HG03159 (cell line): Measurements from ENCODE around the gene DDR2.
"Not testable (repeated sequence)": the region's sequence is repeated elsewhere in the genome, so short reads cannot be mapped to it uniquely, and the experiment has no call there.

Source experiments
- ATAC-seq: cut with Tn5 transposase; IDR thresholded peaks from one replicate; pipeline ENCODE4 v1.9.1; 2021; ENCODE audit warnings: mild to moderate bottlenecking, moderate library complexity; ENCODE audit not compliant: unreplicated experiment

Gene DDR2

DNA sequence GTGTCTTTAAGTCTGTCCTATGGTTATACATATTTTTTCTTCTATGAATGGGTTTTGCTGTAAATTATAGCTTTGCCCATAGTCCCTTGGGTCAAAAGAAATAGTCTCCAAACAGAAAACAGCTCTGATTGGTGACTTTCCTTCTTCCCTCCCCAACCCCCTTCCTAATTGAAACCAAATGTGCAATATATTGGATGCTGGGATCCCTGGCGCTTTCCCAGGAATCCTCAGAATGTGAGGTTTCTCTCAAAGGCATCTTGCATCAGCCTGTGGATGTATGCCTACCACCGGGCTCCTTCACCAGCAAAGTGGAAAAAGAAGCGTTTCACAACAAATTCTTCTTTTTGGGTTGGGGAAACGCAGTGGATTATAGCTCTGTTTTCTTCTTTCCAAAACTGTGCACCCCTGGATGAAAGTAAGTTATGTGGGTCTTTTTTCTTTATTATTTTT, at the start of gene DDR2:
TSS of gene DDR2 (plus strand) at position 248 of the 450 bp plus-strand sequence. CDS start 86,600 bp downstream, outside the sequence.
- no peak for ATAC-seq

GRCh38 chr1:162582901-162583300, 49.4 kb upstream of the DDR2 start:
- not testable (repeated sequence) for ATAC-seq

DNA sequence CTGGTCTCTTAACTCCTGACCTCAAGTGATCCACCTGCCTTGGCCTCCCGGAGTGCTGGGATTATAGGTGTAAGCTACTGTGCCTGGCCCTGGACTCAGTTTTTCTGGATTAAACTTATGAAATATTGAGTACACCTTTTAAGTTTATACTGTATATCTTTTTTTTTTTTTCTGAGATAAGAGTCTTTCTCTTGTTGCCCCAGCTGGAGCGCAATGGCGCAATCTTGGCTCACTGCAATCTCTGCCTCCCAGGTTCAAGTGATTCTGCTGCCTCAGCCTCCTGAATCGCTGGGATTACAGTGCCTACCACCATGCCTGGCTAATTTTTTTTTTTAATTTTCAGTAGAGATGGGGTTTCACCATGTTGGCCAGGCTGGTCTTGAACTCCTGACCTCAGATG, 47.2 kb upstream of the DDR2 start:
- ATAC-seq, result not testable (repeated sequence)

DNA sequence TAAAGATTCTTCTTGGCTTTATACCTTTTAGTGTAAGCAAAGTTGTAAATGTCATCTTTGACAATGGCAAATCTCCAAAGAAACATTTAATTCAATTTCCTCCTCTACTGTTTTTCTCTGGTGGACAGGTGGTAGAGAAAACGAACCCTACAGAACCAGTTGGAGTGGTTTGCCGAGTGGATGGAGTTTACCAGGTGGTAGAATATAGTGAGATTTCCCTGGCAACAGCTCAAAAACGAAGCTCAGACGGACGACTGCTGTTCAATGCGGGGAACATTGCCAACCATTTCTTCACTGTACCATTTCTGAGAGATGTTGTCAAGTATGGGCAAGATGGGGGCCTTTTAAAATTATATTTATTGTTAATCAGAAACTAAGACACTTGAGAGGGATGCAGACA, 44.9 kb upstream of the DDR2 start:
- ATAC-seq, result no peak

- ATAC-seq, result no peak
Observed at GRCh38 chr1:162587761-162588260, 44.5 kb upstream of the DDR2 start.

- no peak for ATAC-seq
Observed at GRCh38 chr1:162590101-162590500, 42.2 kb upstream of the DDR2 start.

DNA sequence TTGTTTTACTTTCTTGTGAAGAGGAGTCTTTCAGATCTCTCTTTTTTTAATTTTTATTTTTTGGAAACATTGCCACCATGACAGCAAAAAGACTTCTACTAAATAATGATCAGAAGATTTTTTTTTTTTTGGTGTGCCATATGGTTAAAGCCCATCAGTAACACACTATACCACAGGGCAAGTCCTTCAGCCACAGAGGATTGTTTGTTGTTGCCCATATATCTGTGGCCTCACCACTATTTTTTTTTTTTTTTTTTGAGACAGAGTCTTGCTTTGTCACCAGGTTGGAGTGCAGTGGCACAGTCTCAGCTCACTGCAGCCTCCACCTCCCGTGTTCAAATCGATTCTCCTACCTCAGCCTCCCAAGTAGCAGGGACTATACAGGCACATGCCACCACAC, 41.6 kb upstream of the DDR2 start:
- ATAC-seq, result no peak

DNA sequence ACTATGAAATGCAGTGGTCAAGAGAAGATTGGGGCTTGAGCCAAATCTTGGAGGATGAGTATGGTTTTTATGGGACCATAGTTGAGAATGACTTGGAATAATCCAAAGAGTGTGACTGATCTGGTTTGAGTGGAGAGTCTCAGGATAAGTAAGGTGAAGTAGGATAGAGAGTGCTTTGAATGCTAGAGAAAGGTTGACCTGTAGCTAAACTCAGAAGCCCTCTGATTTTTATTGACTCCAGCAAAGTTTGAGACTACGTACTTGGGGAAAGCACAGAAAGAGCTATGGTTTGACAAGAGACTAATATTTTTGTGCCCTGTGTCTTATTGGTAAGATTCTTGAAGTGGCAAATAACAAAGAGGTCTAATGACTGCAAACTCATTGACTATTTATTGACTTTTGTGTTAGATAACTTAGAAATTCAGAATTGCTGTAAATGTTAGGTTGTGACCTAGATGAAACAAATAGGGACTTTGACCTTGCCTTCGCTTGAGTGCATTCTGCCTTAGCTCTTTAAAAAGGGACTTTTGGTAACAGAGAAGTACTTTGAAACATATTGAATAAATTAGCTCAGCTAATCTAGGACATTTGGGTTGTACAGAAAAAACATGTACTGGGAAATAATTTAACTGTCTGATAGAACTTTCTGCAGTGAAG, 35.6 kb upstream of the DDR2 start:
- no peak for ATAC-seq

- ATAC-seq, result no peak
Observed at GRCh38 chr1:162599451-162599850, 32.8 kb upstream of the DDR2 start.

DNA sequence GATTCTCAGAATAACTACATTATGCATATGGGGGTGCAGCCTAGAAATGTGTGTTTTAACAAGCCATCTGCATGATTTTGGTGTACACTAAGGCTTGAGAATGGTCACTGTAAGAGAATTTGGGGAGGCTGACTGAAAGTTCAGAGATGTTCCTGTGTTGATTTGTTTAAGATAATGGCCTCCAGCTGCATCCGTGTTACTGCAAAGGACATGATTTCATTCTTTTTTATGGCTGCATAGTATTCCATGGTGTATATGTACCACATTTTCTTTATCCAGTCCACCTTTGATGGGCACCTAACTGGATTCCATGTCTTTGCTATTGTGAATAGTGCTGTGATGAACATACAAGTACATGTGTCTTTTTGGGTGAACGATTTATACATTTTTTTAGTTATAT, 29.1 kb upstream of the DDR2 start:
- not testable (repeated sequence) for ATAC-seq

DNA sequence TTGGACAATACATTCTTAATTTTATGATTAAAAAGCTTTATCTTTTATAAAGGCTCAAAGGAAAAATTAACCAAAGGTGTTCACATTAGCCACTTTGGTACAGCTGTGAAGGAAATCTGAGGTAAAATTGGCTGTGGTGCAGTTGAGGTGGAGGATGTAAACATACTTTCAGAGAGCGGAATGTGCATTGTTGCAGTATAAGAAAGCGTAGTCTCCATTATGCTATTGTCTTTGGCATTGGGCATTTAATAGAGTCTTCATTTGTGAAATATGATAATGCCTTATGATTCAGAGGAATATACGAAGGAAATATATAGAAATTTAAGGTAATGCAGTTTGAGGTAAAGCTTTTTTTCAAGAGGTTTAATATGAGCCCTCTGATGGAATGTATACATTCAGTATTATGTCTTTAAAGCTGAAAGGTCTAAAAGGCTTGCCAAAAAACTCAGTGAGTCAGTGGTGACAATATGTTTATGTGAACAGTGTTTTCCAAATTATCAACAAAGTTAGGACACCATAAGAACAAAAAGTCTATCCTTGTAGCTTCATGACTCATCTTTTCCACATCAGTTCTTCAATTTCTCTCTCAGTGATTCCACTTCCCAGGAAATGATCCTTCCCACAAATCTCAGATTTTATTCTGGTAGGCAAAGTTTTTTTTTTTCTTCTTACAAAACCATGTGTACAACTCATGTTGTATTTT, 26.9 kb upstream of the DDR2 start:
- no peak for ATAC-seq

- ATAC-seq, result no peak
Observed at GRCh38 chr1:162609306-162609705, 23.0 kb upstream of the DDR2 start.

DNA sequence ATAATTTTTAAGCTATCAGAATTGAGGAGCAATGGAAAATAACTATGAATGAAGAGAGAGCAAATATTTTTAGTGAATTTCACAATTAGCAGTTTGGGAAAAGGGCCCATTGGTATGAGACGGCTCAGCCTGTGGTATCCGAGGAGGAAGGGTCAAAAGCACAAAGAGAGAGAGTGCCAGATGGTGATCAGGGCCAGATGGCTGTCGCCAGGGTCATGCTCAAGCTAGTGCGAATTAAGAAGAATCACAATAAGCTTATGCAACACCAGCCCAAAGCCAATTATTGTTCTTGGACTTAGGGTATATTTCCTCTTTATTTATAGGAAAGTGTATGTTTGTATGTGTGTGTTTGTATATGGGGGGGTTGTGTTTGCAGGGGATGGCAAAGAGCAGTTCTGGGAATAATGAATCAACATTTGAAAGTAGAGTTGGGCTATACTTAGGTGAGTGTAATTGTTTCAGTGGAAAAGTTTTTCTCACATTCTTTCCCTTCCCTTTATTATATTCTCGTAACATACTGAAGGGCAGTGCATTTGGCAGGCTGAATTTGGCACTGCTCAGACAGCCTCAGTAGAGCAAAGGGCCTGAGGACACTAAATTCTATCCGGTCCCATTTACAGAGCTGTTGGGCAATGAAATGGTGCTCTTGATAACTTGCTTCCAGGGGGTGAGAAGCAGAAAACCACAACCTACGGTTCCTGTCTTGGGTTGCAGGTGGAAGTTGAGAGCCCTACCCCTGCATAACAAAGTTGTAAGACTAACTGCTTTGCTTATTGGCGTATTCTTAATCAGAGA, 19.5 kb upstream of the DDR2 start:
- ATAC-seq, result no peak

DNA sequence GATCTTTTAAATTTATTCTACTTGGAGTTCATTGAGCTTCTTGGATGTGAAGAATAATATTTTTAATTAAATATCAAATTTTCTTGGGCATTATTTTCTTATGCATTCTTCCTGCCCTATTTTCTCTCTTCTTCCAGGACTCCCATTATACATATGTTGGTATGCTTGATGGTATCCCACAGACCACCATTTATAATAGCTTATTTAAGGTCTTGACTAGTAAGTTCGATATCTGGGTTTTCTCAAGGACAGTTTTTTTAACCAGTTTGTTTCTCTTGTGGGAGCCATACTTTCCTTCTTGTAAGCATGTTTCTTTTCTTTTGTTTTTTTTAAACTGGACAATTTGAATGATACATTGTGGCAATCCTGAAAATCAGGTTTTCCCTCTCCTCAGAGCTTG, 15.4 kb upstream of the DDR2 start:
- ATAC-seq, result no peak

GRCh38 chr1:162617513-162617912, 14.8 kb upstream of the DDR2 start:
- ATAC-seq, result no peak

DNA sequence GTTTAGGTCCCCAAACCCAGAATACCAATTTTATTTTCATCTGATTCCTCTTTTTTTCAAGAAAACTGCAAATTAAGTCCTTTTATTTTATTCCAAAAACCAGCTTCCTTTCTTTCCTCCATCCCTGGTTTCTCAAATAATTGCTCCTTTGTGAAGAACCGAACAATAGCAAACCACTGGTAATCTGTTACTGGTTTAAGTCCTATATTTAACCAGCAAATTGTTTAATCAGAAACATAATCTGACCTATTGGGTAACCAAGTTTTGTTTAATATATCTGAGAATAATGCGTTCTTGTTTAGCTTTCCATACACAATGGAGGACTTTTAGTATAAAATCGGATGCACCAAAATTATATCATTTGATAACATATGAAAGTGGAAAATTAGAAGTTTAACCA, 13.2 kb upstream of the DDR2 start:
- ATAC-seq, result no peak

DNA sequence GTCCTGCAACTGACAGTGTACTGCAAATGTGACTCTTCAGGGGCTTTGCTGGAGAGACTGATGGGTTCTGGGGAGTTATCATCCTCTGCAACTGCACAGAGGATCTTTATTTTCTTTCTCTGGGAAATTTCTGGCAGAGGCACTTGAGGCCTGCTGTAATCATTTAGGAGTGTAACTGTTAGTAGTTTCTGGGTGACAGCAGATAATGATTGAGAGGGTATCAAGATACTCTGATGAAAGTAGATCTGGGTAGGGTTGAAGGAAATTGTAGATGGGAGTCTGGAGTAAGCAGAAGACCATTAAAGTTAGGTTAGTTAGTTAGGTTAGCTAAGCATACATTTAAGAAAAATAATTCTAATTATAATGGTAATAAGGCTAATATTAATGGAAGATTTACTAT, 11.0 kb upstream of the DDR2 start:
- ATAC-seq, result no peak

GRCh38 chr1:162625679-162626078, 6.6 kb upstream of the DDR2 start:
- ATAC-seq, result no peak

DNA sequence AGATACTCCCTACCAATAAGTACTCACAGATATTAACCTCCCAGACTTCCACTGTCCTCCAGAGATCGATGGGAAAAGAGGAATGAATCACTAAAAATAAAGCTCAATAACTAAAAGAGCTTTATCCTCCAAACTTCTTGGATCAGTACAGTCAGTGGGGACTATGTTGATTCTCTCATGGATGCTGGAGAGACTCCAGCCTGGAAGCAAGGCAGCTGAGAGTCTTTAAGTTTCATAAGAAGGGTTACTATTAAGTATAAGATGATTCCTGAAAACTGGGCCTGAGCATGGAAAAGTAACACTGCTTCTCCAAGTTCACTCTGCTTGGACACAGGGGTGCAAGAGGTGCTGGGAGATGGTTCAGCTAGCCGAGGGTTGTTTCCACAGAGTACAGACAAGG, 6.2 kb upstream of the DDR2 start:
- ATAC-seq, result no peak

DNA sequence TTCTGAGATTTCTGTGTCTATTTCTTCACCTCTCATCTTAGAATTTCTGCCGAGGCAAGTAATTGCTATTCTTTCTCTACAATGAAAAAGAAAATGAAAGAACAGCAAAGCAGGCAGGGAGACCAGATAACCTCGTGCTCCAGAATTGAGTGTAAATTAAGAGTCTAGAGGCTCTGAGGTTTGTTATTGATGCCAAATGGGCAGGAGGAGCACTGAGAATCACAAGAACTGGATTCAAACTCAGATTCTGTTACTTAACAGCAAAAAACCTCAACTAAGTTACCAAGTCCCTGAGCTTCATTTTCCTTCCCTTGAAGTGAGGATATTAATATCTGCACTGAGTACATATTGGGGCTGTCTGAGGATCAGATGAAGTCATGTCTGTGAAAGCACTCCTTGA, 5.5 kb upstream of the DDR2 start:
- no peak for ATAC-seq

DNA sequence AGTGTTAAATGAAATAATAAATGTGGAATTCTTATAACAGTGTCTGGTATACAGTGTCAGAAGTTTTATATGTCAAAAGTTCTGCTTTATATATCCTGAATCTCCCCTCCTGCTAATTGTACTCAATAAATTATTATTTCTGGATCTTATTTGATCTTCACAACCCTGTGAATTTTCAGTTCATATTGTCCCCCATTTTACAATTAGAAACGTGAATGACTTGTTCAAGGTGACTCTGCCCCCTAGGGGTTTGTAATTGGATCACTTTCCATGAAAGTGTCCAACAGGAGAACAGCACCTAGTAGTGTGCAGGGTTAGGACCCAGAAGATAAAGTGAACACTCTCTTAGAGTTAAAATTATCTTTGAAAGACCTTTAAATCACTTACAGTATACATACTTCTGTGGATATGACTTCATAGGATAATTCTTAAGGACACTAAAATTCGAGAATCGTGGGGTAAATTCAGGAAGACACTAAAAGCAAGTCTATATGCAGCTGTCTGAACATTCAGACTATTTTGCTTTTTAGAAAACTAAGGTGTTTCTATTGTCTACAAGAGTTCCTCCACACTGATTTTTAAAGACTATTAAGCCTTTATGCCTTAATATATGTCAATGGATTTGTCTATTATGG, 4.5 kb upstream of the DDR2 start:
- ATAC-seq, result no peak
